SK-N-SH treated with all-trans-retinoic acid at 6 μM for 48 hours (cell line): ENCODE results near the gene FOSB.

Experiments used
- CSDC2 ChIP-seq: fragments of 250-450 bp; sonication (Bioruptor Pico); IDR thresholded peaks from 2 replicates; pipeline ENCODE4 v1.5.0; 2020; ENCODE audit warnings: mild to moderate bottlenecking, moderate library complexity
- ISL1 ChIP-seq: fragments of 250-450 bp; sonication (Bioruptor Pico); IDR thresholded peaks from 2 replicates; pipeline ENCODE4 v2.1.2; 2022; ENCODE audit warnings: mild to moderate bottlenecking, moderate library complexity
- RARB ChIP-seq: fragments of 250-450 bp; sonication (Bioruptor Pico); IDR thresholded peaks from 2 replicates; pipeline ENCODE4 v1.8.0; 2021; ENCODE audit warnings: mild to moderate bottlenecking, moderate library complexity
- ZFP3 ChIP-seq: fragments of 250-450 bp; sonication (Bioruptor Pico); IDR thresholded peaks from 2 replicates; pipeline ENCODE4 v1.5.0; 2020; ENCODE audit warnings: mild to moderate bottlenecking, moderate library complexity
- ZFP30 ChIP-seq: fragments of 450-650 bp; formaldehyde crosslinking; IDR thresholded peaks from 2 replicates; pipeline ENCODE4 v1.5.0; 2022; ENCODE audit warnings: mild to moderate bottlenecking, moderate library complexity
- ZNF70 ChIP-seq: fragments of 450-650 bp; formaldehyde crosslinking; IDR thresholded peaks from 2 replicates; pipeline ENCODE4 v1.5.0; 2020; ENCODE audit warnings: mild to moderate bottlenecking, moderate library complexity
- TF ChIP-seq, protein P1 (sequence below): fragments of 250-450 bp; sonication (Bioruptor Pico); IDR thresholded peaks from 2 replicates; pipeline ENCODE4 v1.8.0; 2020; ENCODE audit warnings: mild to moderate bottlenecking, moderate library complexity, borderline replicate concordance

DNA sequence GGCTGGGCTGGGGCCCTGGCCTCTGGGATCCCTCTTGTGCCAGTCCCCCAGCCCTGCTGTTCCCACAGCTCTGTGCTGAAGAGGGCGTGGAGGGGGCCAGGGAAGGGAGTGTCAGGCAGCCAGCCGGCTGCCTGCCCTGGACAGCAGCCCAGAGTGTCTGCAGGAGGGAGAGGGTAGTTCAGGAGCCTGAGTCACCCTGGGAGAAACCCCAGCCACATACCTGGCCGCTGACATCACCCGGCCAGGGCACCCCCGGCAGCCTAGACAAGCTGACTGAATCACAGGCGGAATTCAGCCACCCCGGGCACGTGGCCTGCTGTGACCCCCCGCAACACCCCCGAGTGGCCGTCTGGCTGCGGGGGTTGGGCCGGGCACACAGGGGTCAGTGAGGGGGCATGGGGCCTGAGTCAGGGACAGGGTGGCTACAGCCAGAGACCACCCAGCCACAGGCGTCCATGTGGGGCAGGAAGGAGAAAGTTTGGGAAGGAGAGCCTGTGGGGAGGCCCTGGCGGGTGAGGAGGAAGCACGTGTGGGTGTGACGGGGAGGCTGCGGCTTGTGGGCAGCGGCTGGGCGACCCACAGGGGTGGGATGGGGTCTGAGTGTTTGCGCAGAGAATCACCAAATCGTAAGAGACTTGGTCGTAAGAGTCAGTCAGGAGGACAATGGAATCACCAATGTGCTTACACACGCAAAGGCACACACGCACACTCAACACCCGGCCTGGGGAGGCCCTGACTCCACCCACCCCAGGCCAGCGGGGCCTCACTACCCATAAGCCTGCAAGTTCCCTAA lies 11.9 kb upstream of the FOSB start:
- TF ChIP-seq ZFP30 (CRISPR knock-in tag) (no peak; the same call in 1 of the 2 replicates), ISL1 (no peak), CSDC2 (CRISPR knock-in tag) (peak; percentile 85; the same call in 1 of the 2 replicates), ZFP3 (peak; percentile 90), ZNF70 (CRISPR knock-in tag) (0 out of 2 replicates have a peak, but pooled peaks have one; percentile 13), RARB (CRISPR knock-in tag) (no peak)
- TF ChIP-seq, protein P1, sequence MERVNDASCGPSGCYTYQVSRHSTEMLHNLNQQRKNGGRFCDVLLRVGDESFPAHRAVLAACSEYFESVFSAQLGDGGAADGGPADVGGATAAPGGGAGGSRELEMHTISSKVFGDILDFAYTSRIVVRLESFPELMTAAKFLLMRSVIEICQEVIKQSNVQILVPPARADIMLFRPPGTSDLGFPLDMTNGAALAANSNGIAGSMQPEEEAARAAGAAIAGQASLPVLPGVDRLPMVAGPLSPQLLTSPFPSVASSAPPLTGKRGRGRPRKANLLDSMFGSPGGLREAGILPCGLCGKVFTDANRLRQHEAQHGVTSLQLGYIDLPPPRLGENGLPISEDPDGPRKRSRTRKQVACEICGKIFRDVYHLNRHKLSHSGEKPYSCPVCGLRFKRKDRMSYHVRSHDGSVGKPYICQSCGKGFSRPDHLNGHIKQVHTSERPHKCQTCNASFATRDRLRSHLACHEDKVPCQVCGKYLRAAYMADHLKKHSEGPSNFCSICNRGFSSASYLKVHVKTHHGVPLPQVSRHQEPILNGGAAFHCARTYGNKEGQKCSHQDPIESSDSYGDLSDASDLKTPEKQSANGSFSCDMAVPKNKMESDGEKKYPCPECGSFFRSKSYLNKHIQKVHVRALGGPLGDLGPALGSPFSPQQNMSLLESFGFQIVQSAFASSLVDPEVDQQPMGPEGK = peak; percentile 92
